GM12878 (cell line): ENCODE measurements around the gene HIVEP3.

Experiments
- CTCF ChIP-seq, 3 experiments: IDR thresholded peaks in 2 of 3; conservative IDR thresholded peaks in 1 of 3; 2 replicates each; pipeline ENCODE4 v1.5.1; 2011; ENCODE audit warnings: low read depth in 3 of 3, low read length in 3 of 3, mild to moderate bottlenecking in 3 of 3, control low read depth in 2 of 3, moderate library complexity in 2 of 3, inconsistent platforms in 1 of 3, mixed read lengths in 1 of 3; ENCODE audit not compliant: control insufficient read depth in 2 of 3, insufficient read depth in 1 of 3; ENCODE audit errors: extremely low read depth in 1 of 3
- EP300 ChIP-seq, 2 experiments: fragments of 150-350 bp in 1 of 2; IDR thresholded peaks; 2 replicates each; pipeline ENCODE4 v1.6.1; 2011 to 2012; ENCODE audit warnings: low read depth in 2 of 2, low read length in 2 of 2, borderline replicate concordance in 1 of 2, improper control_type of control experiment in 1 of 2, inconsistent platforms in 1 of 2; ENCODE audit not compliant: control insufficient read depth in 1 of 2
- EZH2 ChIP-seq: IDR thresholded peaks from 2 replicates; pipeline ENCODE4 v1.6.1; 2012; ENCODE audit warnings: low read depth, mild to moderate bottlenecking, control low read depth, inconsistent platforms, low read length, borderline replicate concordance; ENCODE audit not compliant: control insufficient read depth
- HCFC1 ChIP-seq: fragments of 150-350 bp; IDR thresholded peaks from 2 replicates; pipeline ENCODE4 v1.6.1; 2014; ENCODE audit warnings: low read length
- POLR2A ChIP-seq: IDR thresholded peaks from 2 replicates; pipeline ENCODE4 v1.6.1; 2011; ENCODE audit warnings: low read depth, mild to moderate bottlenecking, low read length
- RCOR1 ChIP-seq: conservative IDR thresholded peaks from 2 replicates; pipeline ENCODE4 v1.6.1; 2012; ENCODE audit warnings: low read depth, low read length, improper control_type of control experiment
- RUNX3 ChIP-seq: IDR thresholded peaks from 2 replicates; pipeline ENCODE4 v1.6.1; 2012; ENCODE audit warnings: low read length, inconsistent platforms
- TARDBP ChIP-seq: IDR thresholded peaks from 2 replicates; pipeline ENCODE4 v1.6.1; 2016; ENCODE audit warnings: borderline replicate concordance
- USF1 ChIP-seq: IDR thresholded peaks from 2 replicates; pipeline ENCODE4 v1.6.1; 2011; ENCODE audit warnings: borderline replicate concordance, low read depth, mild to moderate bottlenecking, moderate library complexity, mixed read lengths, low read length; ENCODE audit not compliant: insufficient read depth; ENCODE audit errors: extremely low read length
- ZNF24 ChIP-seq: fragments of 450-650 bp; IDR thresholded peaks from 2 replicates; pipeline ENCODE4 v1.6.1; 2017; ENCODE audit warnings: antibody characterized with exemption, mild to moderate bottlenecking

GRCh38 chr1:41698916-41699860, 219.5 kb downstream of the HIVEP3 start:
- TF ChIP-seq EZH2 (no peak), RCOR1 (no peak), CTCF (IDR thresholded peaks at IDR 0.05 in 2 of 3, conservative IDR thresholded peaks at IDR 0.05 in 1 of 3; ENCODE audit: control insufficient read depth in 2 of 3, extremely low read depth in 1 of 3, insufficient read depth in 1 of 3, low read depth in 3 of 3, low read length in 3 of 3) (no peak), HCFC1 (no peak), POLR2A (no peak; the same call in 1 of the 2 replicates), USF1 (peak; percentile 90), ZNF24 (no peak), RUNX3 (peak; percentile 38; the same call in 1 of the 2 replicates), EP300 (IDR thresholded peaks at IDR 0.05; ENCODE audit: borderline replicate concordance in 1 of 2, control insufficient read depth in 1 of 2, low read depth in 2 of 2, low read length in 2 of 2) (peak in 1 of 2 experiments; percentile 47; a peak in 1 of 4 replicates), TARDBP (0 out of 2 replicates have a peak, but pooled peaks have one; percentile 36)
